ENCODE results near the gene SATB2. TPM values are rescaled to one million over a fixed set of nuclear protein-coding genes. Genes with fewer than 3 reads are reported as not detected.

The SATB2 gene
- total RNA-seq, 1 donor from 2014 or later = 20.8 TPM

DNA sequence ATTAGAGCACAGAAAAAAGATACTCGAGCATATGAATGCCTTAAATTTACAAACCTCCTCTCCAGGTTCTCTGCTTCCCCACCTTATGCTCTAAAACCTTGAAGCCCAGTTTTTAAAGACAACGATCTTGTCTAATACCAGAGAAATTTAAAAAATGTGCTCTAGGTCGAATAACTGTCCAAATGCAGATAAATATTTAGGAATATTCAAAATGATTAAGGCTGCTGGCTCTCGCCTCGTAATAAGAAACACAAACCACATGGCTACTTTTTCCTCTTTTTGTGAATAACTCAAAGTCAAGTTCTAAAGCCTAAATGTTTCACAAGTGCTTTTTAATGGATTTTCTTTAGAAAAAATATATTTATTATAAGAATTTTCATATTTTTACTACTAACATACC is 101.3 kb downstream of the SATB2 start:
- peaks cover 8% of the 10 kb centered on the region for H3K4me1 Mint-ChIP-seq (ENCODE audit: low read depth, unreplicated experiment)
- H3K9me3 Mint-ChIP-seq (ENCODE audit: unreplicated experiment) = no peaks in the 10 kb centered on the region
- H3K4me3 Mint-ChIP-seq (ENCODE audit: unreplicated experiment) = peak overlapping the region; percentile 60
- TF ChIP-seq CTCF (IDR thresholded peaks at IDR 0.05; ENCODE audit: partially characterized antibody, unreplicated experiment) = no peak
- no peaks in the 10 kb centered on the region for H3K36me3 Mint-ChIP-seq (ENCODE audit: unreplicated experiment)
- peak overlapping the region; percentile 82 for H3K27ac Mint-ChIP-seq (ENCODE audit: unreplicated experiment)
- H3K27me3 Mint-ChIP-seq (ENCODE audit: unreplicated experiment) = peaks cover 6% of the 10 kb centered on the region
- DNase-seq = no peak

DNA sequence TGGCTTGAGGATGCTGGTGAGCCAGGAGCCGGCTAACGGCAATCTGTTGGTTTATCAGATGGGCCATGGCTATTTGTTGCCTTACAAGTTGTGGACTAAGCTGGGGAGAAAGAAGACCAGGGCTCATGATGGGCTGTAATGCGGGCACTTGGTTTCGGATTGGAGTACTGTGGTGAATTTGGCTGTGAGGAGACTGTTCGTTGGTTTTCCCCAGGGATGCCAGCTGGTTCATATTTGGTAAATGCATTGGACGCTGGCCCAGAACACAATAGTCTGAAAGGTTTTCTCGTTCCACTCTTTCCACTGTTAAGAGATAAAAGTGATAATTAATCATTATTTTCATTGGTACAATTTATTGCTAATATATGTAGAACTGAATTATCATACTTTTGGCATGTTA is 108.9 kb downstream of the SATB2 start:
- Mint-ChIP-seq H3K36me3 (ENCODE audit: unreplicated experiment) (peaks cover 5% of the 10 kb centered on the region), H3K27me3 (ENCODE audit: unreplicated experiment) (peaks cover 3% of the 10 kb centered on the region), H3K9me3 (ENCODE audit: unreplicated experiment) (no peaks in the 10 kb centered on the region), H3K4me3 (ENCODE audit: unreplicated experiment) (no peak overlapping the region), H3K27ac (ENCODE audit: unreplicated experiment) (no peak overlapping the region), H3K4me1 (ENCODE audit: low read depth, unreplicated experiment) (no peaks in the 10 kb centered on the region)
- DNase-seq = no peak
- TF ChIP-seq CTCF (IDR thresholded peaks at IDR 0.05; ENCODE audit: partially characterized antibody, unreplicated experiment) = no peak

DNA sequence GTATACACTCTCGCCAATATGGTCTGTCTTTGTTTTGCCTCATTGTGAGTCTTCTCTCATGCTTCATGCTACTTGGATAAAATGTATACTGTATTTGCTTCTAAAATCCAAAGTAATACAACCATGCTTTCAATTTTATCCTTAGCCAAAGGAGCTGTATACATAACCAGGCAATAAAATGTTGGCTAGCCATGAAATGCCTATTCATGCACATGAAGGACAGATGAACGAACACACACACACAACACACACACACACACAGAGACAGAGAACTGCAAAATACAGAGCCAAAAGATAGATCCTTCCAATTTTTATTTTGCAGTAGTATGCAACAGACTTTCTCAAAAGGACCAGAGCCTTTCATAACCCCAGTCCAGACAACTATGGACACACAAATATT is 113.7 kb downstream of the SATB2 start:
- Mint-ChIP-seq H3K4me3 (ENCODE audit: unreplicated experiment) (no peak overlapping the region), H3K27ac (ENCODE audit: unreplicated experiment) (no peak overlapping the region), H3K4me1 (ENCODE audit: low read depth, unreplicated experiment) (peaks cover 10% of the 10 kb centered on the region), H3K27me3 (ENCODE audit: unreplicated experiment) (peaks cover 3% of the 10 kb centered on the region), H3K36me3 (ENCODE audit: unreplicated experiment) (peaks cover 5% of the 10 kb centered on the region), H3K9me3 (ENCODE audit: unreplicated experiment) (no peaks in the 10 kb centered on the region)
- no peak for TF ChIP-seq CTCF (IDR thresholded peaks at IDR 0.05; ENCODE audit: partially characterized antibody, unreplicated experiment)
- no peak for DNase-seq

GRCh38 chr2:199342334-199342733 is 115.4 kb downstream of the SATB2 start:
- no peak for TF ChIP-seq CTCF (IDR thresholded peaks at IDR 0.05; ENCODE audit: partially characterized antibody, unreplicated experiment)
- Mint-ChIP-seq H3K27me3 (ENCODE audit: unreplicated experiment) (peaks cover 3% of the 10 kb centered on the region), H3K27ac (ENCODE audit: unreplicated experiment) (no peak overlapping the region), H3K4me1 (ENCODE audit: low read depth, unreplicated experiment) (peaks cover 12% of the 10 kb centered on the region), H3K36me3 (ENCODE audit: unreplicated experiment) (peaks cover 5% of the 10 kb centered on the region), H3K9me3 (ENCODE audit: unreplicated experiment) (no peaks in the 10 kb centered on the region), H3K4me3 (ENCODE audit: unreplicated experiment) (no peak overlapping the region)
- DNase-seq = no peak

- Mint-ChIP-seq H3K4me3 (ENCODE audit: unreplicated experiment) (no peak overlapping the region), H3K4me1 (ENCODE audit: low read depth, unreplicated experiment) (peaks cover 12% of the 10 kb centered on the region), H3K9me3 (ENCODE audit: unreplicated experiment) (no peaks in the 10 kb centered on the region), H3K27me3 (ENCODE audit: unreplicated experiment) (peaks cover 3% of the 10 kb centered on the region), H3K36me3 (ENCODE audit: unreplicated experiment) (peaks cover 5% of the 10 kb centered on the region), H3K27ac (ENCODE audit: unreplicated experiment) (no peak overlapping the region)
- no peak for TF ChIP-seq CTCF (IDR thresholded peaks at IDR 0.05; ENCODE audit: partially characterized antibody, unreplicated experiment)
- DNase-seq = no peak
Observed at GRCh38 chr2:199341123-199341522, 116.6 kb downstream of the SATB2 start.
